Stimulated activated effector memory CD8-positive, alpha-beta T cell treated with anti-CD3 and anti-CD28 coated beads, Interleukin-12 subunit alpha, Interleukin-12 subunit beta, amount 100 ng/mL, for 72 hours (primary cell): ENCODE data around the gene BLID.

Experiments
- ATAC-seq: fragments of 150-1000 bp; cut with Tn5 transposase; 2 replicates; pipeline ENCODE4 v1.10.0; 2021
- DNase-seq, 2 donors: peaks; one replicate each; pipeline ENCODE4 v3.0.0; 2021 to 2022; ENCODE audit warnings: low spot score in 2 of 2
- H3K27ac Mint-ChIP-seq: one replicate; pipeline ENCODE4 v1.8.0; 2022; ENCODE audit warnings: mild to moderate bottlenecking, mixed read lengths
- H3K36me3 Mint-ChIP-seq: one replicate; pipeline ENCODE4 v1.8.0; 2022; ENCODE audit warnings: mild to moderate bottlenecking, mixed read lengths
- H3K4me1 Mint-ChIP-seq: one replicate; pipeline ENCODE4 v1.8.0; 2022; ENCODE audit warnings: mixed read lengths
- H3K4me3 Mint-ChIP-seq: one replicate; pipeline ENCODE4 v1.8.0; 2022; ENCODE audit warnings: mild to moderate bottlenecking, mixed read lengths
- H3K9me3 Mint-ChIP-seq: one replicate; pipeline ENCODE4 v1.8.0; 2022; ENCODE audit warnings: mixed read lengths

Gene BLID

GRCh38 chr11:122123263-122123929 lies 7.4 kb upstream of the BLID start:
- Mint-ChIP-seq H3K27ac (no peak overlapping the region), H3K9me3 (peaks cover 5% of the 10 kb centered on the region), H3K4me3 (no peak overlapping the region), H3K36me3 (no peaks in the 10 kb centered on the region), H3K4me1 (no peaks in the 10 kb centered on the region)
- no peak for ATAC-seq
- no peak for DNase-seq

DNA sequence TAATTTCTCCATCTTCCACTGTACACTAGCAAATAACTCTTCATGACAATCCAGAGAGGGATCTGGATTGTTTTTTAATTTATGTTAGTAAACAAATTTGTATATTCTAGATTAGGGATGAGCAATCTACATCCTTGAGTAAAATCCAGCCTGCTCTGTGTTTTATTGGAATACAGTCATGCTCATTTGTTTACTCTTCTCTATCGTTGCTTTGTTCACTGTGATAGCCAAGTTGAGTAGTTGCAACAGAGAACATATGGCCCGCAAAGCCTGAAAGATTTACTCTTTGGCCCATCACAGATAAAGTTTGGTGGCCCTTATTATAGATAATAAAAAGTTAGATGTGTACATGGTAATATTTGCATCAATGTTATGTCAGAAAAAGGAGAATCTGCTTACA lies 6.2 kb upstream of the BLID start:
- H3K27ac Mint-ChIP-seq = no peak overlapping the region
- ATAC-seq (no peak), DNase-seq (no peak)
- H3K4me1 Mint-ChIP-seq = no peaks in the 10 kb centered on the region
- H3K9me3 Mint-ChIP-seq = no peaks in the 10 kb centered on the region
- H3K4me3 Mint-ChIP-seq = no peak overlapping the region
- no peaks in the 10 kb centered on the region for H3K36me3 Mint-ChIP-seq

DNA sequence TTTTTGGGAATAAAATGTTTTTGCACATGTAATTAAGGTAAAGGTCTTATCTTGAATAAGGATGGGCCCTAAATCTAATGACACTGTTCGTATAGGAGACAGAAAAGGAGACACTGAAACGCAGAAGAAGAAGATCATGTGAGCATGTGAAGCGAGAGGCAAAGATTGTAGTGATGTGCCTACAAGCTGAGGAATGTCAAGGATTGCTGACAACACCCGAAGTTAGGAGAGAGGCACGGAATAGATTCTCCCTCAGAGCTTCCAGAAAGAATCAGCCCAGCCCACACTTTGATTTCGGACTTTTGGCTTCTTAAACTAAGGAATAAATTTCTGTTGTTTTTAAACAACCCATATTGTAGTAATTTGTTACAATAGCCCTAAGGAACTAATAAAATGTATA lies 4.1 kb upstream of the BLID start:
- no peak overlapping the region for H3K4me3 Mint-ChIP-seq
- H3K4me1 Mint-ChIP-seq = no peaks in the 10 kb centered on the region
- no peaks in the 10 kb centered on the region for H3K9me3 Mint-ChIP-seq
- no peak for ATAC-seq
- no peak for DNase-seq
- no peaks in the 10 kb centered on the region for H3K36me3 Mint-ChIP-seq
- H3K27ac Mint-ChIP-seq = no peak overlapping the region

DNA sequence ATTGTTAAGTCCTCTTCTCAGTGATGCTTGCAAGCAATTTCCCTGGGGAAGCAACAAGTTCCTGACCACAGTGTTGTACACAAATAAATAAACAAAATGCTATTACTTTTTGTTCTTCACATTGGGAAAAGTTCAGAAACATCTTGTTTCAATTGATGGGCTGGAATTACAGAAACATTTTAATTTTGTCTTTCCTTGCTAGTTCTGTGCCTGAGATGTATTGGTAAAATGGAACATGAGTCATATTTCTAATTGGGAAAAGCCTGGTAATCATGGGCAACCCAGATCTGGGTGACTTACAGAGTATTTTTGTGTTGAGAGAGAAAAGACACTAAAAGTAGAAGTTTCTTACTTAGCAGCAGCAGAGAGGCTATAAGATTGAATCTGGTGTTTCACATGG lies 576 bp upstream of the BLID start:
- ATAC-seq = no peak
- Mint-ChIP-seq H3K9me3 (no peaks in the 10 kb centered on the region), H3K36me3 (no peaks in the 10 kb centered on the region), H3K4me1 (no peaks in the 10 kb centered on the region), H3K27ac (no peak overlapping the region), H3K4me3 (no peak overlapping the region)
- DNase-seq = no peak

DNA sequence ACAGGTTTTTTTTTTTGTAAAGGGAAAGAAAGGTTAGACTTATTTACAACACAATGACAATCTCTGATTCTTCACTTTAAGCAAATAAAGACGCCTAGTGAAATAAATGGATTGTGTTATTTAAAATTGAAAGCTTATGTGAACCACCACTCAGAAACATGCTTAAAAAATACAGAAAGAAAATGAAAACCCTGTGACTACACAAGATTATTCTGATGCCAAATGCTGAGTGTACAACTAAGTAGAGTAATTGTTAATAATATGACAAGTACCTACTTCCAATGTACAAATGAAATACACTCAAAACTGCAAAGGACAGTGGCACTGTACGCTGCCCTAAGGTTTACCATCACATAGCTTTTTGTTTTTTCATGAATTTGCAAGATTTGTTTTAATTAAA lies 1.0 kb downstream of the BLID start:
- no peak for DNase-seq
- ATAC-seq = no peak
- Mint-ChIP-seq H3K4me1 (no peaks in the 10 kb centered on the region), H3K9me3 (no peaks in the 10 kb centered on the region), H3K4me3 (no peak overlapping the region), H3K27ac (no peak overlapping the region), H3K36me3 (no peaks in the 10 kb centered on the region)

- DNase-seq = no peak
- H3K36me3 Mint-ChIP-seq = no peaks in the 10 kb centered on the region
- no peak for ATAC-seq
- peaks cover 2% of the 10 kb centered on the region for H3K9me3 Mint-ChIP-seq
- no peak overlapping the region for H3K4me3 Mint-ChIP-seq
- no peak overlapping the region for H3K27ac Mint-ChIP-seq
- no peaks in the 10 kb centered on the region for H3K4me1 Mint-ChIP-seq
Measured at GRCh38 chr11:122113836-122114825, 1.9 kb downstream of the BLID start.

DNA sequence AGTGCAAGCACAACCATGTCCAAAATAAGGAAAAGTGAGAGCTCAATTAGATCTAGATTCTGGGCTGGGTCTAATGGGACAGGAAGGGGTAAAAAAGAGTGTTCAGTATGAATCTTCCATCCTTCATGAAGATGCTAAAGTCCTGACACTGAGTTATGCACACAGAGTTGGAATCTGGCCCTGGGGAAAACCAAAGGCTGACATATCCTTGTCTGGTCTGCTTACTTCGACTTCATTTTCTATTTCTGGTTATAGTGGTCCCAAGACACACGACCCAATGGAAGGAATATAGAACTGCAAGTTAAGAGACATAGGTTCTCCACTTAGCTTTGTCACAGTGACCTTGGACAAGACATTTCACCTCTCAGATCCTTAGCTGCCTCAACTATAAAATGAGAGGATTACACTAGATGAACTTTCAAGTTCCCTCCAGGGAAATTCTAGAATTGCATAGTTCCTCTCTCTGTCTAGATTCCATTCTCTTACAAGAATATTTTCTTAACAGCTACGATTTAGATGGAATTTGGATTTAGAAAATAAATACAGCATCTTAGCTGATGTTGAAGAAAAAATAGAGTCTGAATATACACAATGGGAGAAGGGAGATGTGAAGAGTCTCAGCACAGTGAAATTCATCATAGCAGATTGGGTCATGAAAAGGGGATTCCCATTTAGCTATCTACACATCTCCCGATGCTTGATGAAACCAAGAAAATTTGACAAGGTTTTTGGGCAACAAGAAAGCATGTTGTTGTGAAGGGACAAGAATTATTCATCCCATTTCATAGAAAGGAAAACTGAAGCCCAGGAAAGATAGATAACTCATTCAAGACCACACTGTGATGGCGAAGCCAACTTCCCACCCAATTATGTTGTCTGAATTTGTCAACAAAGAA lies 3.3 kb downstream of the BLID start:
- no peak overlapping the region for H3K27ac Mint-ChIP-seq
- peaks cover 2% of the 10 kb centered on the region for H3K9me3 Mint-ChIP-seq
- H3K4me1 Mint-ChIP-seq = no peaks in the 10 kb centered on the region
- DNase-seq = no peak
- no peak for ATAC-seq
- no peak overlapping the region for H3K4me3 Mint-ChIP-seq
- H3K36me3 Mint-ChIP-seq = no peaks in the 10 kb centered on the region

DNA sequence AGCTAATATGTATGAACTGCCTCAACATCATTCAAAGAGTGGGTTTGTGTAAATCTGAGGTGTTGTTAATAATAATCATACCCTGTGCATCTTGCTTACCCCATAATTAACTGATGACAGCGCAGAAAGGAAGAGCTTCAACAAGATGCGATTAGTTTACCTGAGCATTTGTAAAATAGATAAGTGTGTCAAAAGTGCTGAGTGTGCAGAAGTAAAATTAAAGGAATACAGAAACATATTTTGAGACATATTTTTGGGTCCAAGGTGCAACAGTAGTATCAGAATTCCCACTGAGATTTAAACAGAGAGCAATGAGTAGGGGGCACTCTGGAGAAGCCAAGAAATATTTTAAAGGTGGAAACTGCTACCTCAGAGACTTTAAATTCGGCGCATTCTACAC lies 6.1 kb downstream of the BLID start:
- Mint-ChIP-seq H3K36me3 (no peaks in the 10 kb centered on the region), H3K4me1 (no peaks in the 10 kb centered on the region), H3K27ac (no peak overlapping the region), H3K4me3 (no peak overlapping the region), H3K9me3 (peaks cover 2% of the 10 kb centered on the region)
- no peak for DNase-seq
- ATAC-seq = no peak

GRCh38 chr11:122108828-122109227 lies 7.2 kb downstream of the BLID start:
- DNase-seq = no peak
- ATAC-seq = no peak
- H3K9me3 Mint-ChIP-seq = peaks cover 2% of the 10 kb centered on the region
- H3K4me1 Mint-ChIP-seq = no peaks in the 10 kb centered on the region
- no peak overlapping the region for H3K4me3 Mint-ChIP-seq
- H3K27ac Mint-ChIP-seq = no peak overlapping the region
- H3K36me3 Mint-ChIP-seq = no peaks in the 10 kb centered on the region

- DNase-seq = no peak
- H3K27ac Mint-ChIP-seq = no peak overlapping the region
Measured at GRCh38 chr11:122108192-122108799, 7.7 kb downstream of the BLID start.

GRCh38 chr11:122107566-122107965 lies 8.4 kb downstream of the BLID start:
- H3K4me3 Mint-ChIP-seq = no peak overlapping the region
- H3K36me3 Mint-ChIP-seq = no peaks in the 10 kb centered on the region
- DNase-seq (no peak), ATAC-seq (no peak)
- H3K4me1 Mint-ChIP-seq = no peaks in the 10 kb centered on the region
- peaks cover 2% of the 10 kb centered on the region for H3K9me3 Mint-ChIP-seq
- no peak overlapping the region for H3K27ac Mint-ChIP-seq

More at GRCh38 chr11:122108192-122108799, 7.7 kb downstream of the BLID start:
- no peak overlapping the region for H3K4me3 Mint-ChIP-seq
- H3K9me3 Mint-ChIP-seq = peaks cover 2% of the 10 kb centered on the region
- ATAC-seq = no peak
- no peaks in the 10 kb centered on the region for H3K4me1 Mint-ChIP-seq
- H3K36me3 Mint-ChIP-seq = no peaks in the 10 kb centered on the region

GRCh38 chr11:122107045-122107444 lies 9.0 kb downstream of the BLID start:
- H3K4me3 Mint-ChIP-seq = no peak overlapping the region
- peaks cover 2% of the 10 kb centered on the region for H3K9me3 Mint-ChIP-seq
- H3K27ac Mint-ChIP-seq = no peak overlapping the region
- H3K4me1 Mint-ChIP-seq = no peaks in the 10 kb centered on the region
- no peaks in the 10 kb centered on the region for H3K36me3 Mint-ChIP-seq
- no peak for ATAC-seq
- no peak for DNase-seq

- H3K4me1 Mint-ChIP-seq = peaks cover 5% of the 10 kb centered on the region
- ATAC-seq (no peak), DNase-seq (no peak)
- H3K9me3 Mint-ChIP-seq = peaks cover 2% of the 10 kb centered on the region
- no peaks in the 10 kb centered on the region for H3K36me3 Mint-ChIP-seq
- H3K4me3 Mint-ChIP-seq = no peak overlapping the region
- no peak overlapping the region for H3K27ac Mint-ChIP-seq
Measured at GRCh38 chr11:122105044-122105758, 10.8 kb downstream of the BLID start.

- no peaks in the 10 kb centered on the region for H3K9me3 Mint-ChIP-seq
- no peak for DNase-seq
- ATAC-seq = no peak
Measured at GRCh38 chr11:122104341-122104740, 11.7 kb downstream of the BLID start.

More at GRCh38 chr11:122104341-122104740, 11.7 kb downstream of the BLID start:
- no peak overlapping the region for H3K4me3 Mint-ChIP-seq
- H3K36me3 Mint-ChIP-seq = no peaks in the 10 kb centered on the region
- no peak overlapping the region for H3K27ac Mint-ChIP-seq
- peaks cover 5% of the 10 kb centered on the region for H3K4me1 Mint-ChIP-seq
